K562 (cell line): ENCODE results near the gene CDH8.

Experiments
- ELF4 ChIP-seq: fragments of 450-650 bp; formaldehyde crosslinking; IDR thresholded peaks from 2 replicates; pipeline ENCODE4 v1.4.0; 2022; ENCODE audit warnings: missing genetic modification characterization
- NUFIP1 ChIP-seq: fragments of 450-650 bp; IDR thresholded peaks from 2 replicates; pipeline ENCODE4 v1.6.1; 2018; ENCODE audit not compliant: partially characterized antibody
- SAFB2 ChIP-seq: fragments of 200-400 bp; formaldehyde crosslinking; IDR thresholded peaks from 2 replicates; pipeline ENCODE4 v1.6.1; 2018; ENCODE audit warnings: borderline replicate concordance, low read length, low read depth, moderate library complexity; ENCODE audit not compliant: severe bottlenecking
- ZFP1 ChIP-seq: fragments of 450-650 bp; formaldehyde crosslinking; IDR thresholded peaks from 2 replicates; pipeline ENCODE4 v1.4.0; 2020; ENCODE audit warnings: mild to moderate bottlenecking, mixed read lengths
- ZNF431 ChIP-seq: sonication (generic); formaldehyde crosslinking; IDR thresholded peaks from 2 replicates; pipeline ENCODE4 v1.8.0; 2022; ENCODE audit warnings: mild to moderate bottlenecking, missing genetic modification reagents
- ZSCAN29 ChIP-seq: fragments of 450-650 bp; IDR thresholded peaks from 2 replicates; pipeline ENCODE4 v1.6.1; 2017
- TF ChIP-seq, protein P1 (sequence below), 3 experiments: IDR thresholded peaks in 2 of 3; conservative IDR thresholded peaks in 1 of 3; 2 replicates each; pipeline ENCODE4 v1.5.1; 2011 to 2012; ENCODE audit warnings: low read length in 3 of 3, mild to moderate bottlenecking in 3 of 3, control low read depth in 2 of 3, improper control_type of control experiment in 1 of 3, inconsistent platforms in 1 of 3, low read depth in 1 of 3, mixed read lengths in 1 of 3, moderate library complexity in 1 of 3; ENCODE audit not compliant: insufficient read depth in 2 of 3
- TF ChIP-seq, protein P2 (sequence below), 2 experiments: fragments of 450-650 bp in 1 of 2; IDR thresholded peaks; 2 replicates each; pipeline ENCODE4 v1.6.1; 2011 to 2017; ENCODE audit warnings: low read depth in 2 of 2, antibody characterized with exemption in 1 of 2, borderline replicate concordance in 1 of 2, low read length in 1 of 2, mild to moderate bottlenecking in 1 of 2, mixed read lengths in 1 of 2; ENCODE audit not compliant: control insufficient read depth in 1 of 2

DNA sequence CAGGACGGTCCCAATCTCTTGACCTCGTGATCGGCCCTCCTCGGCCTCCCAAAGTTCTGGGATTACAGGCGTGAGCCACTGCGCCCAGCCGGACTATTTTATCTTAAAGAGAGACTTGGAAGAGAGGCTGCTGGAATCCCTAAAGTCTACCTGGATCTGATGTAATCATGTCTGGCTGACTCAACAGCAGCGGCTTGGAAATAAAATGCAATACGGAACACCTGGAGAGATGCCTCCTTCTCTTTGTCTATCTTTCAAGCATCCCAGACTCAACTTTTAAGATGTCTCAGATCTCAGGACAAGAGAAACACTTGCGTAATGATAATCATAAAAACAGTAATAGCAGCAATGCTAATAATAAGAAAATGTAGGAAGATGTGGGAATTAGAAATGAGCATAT, 95.6 kb downstream of the CDH8 start:
- TF ChIP-seq ZSCAN29 (no peak), ELF4 (CRISPR knock-in tag) (no peak), ZNF431 (CRISPR knock-in tag) (no peak), ZFP1 (no peak), SAFB2 (no peak), NUFIP1 (no peak)
- TF ChIP-seq, protein P1, sequence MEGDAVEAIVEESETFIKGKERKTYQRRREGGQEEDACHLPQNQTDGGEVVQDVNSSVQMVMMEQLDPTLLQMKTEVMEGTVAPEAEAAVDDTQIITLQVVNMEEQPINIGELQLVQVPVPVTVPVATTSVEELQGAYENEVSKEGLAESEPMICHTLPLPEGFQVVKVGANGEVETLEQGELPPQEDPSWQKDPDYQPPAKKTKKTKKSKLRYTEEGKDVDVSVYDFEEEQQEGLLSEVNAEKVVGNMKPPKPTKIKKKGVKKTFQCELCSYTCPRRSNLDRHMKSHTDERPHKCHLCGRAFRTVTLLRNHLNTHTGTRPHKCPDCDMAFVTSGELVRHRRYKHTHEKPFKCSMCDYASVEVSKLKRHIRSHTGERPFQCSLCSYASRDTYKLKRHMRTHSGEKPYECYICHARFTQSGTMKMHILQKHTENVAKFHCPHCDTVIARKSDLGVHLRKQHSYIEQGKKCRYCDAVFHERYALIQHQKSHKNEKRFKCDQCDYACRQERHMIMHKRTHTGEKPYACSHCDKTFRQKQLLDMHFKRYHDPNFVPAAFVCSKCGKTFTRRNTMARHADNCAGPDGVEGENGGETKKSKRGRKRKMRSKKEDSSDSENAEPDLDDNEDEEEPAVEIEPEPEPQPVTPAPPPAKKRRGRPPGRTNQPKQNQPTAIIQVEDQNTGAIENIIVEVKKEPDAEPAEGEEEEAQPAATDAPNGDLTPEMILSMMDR (IDR thresholded peaks at IDR 0.05 in 2 of 3, conservative IDR thresholded peaks at IDR 0.05 in 1 of 3; ENCODE audit: insufficient read depth in 2 of 3, low read depth in 1 of 3, low read length in 3 of 3), result no peak
- TF ChIP-seq, protein P2, sequence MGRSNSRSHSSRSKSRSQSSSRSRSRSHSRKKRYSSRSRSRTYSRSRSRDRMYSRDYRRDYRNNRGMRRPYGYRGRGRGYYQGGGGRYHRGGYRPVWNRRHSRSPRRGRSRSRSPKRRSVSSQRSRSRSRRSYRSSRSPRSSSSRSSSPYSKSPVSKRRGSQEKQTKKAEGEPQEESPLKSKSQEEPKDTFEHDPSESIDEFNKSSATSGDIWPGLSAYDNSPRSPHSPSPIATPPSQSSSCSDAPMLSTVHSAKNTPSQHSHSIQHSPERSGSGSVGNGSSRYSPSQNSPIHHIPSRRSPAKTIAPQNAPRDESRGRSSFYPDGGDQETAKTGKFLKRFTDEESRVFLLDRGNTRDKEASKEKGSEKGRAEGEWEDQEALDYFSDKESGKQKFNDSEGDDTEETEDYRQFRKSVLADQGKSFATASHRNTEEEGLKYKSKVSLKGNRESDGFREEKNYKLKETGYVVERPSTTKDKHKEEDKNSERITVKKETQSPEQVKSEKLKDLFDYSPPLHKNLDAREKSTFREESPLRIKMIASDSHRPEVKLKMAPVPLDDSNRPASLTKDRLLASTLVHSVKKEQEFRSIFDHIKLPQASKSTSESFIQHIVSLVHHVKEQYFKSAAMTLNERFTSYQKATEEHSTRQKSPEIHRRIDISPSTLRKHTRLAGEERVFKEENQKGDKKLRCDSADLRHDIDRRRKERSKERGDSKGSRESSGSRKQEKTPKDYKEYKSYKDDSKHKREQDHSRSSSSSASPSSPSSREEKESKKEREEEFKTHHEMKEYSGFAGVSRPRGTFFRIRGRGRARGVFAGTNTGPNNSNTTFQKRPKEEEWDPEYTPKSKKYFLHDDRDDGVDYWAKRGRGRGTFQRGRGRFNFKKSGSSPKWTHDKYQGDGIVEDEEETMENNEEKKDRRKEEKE (IDR thresholded peaks at IDR 0.05; ENCODE audit: borderline replicate concordance in 1 of 2, control insufficient read depth in 1 of 2, low read depth in 2 of 2, low read length in 1 of 2), result no peak
